Activated T-helper 17 cell treated with anti-CD3 and anti-CD28 coated beads, Interleukin-2, amount 50 U/mL, for 72 hours (primary cell): Measurements from ENCODE around the gene INPP5A. TPM values are rescaled to one million over a fixed set of nuclear protein-coding genes. Genes with fewer than 3 reads are reported as not detected.

Experiments
- ATAC-seq: fragments of 150-1000 bp; cut with Tn5 transposase; replicated peaks from 2 replicates; pipeline ENCODE4 v1.10.0; 2021; ENCODE audit warnings: mild to moderate bottlenecking, moderate library complexity
- H3K27ac Mint-ChIP-seq: one replicate; pipeline ENCODE4 v1.8.0; 2022; ENCODE audit warnings: mixed read lengths
- H3K27me3 Mint-ChIP-seq: one replicate; pipeline ENCODE4 v1.8.0; 2022; ENCODE audit warnings: mixed read lengths
- H3K36me3 Mint-ChIP-seq: one replicate; pipeline ENCODE4 v1.8.0; 2022; ENCODE audit warnings: low read depth, mild to moderate bottlenecking, mixed read lengths
- H3K4me1 Mint-ChIP-seq: one replicate; pipeline ENCODE4 v1.8.0; 2022; ENCODE audit warnings: mixed read lengths
- H3K4me3 Mint-ChIP-seq: one replicate; pipeline ENCODE4 v1.8.0; 2022; ENCODE audit warnings: mild to moderate bottlenecking, mixed read lengths
- H3K9me3 Mint-ChIP-seq: one replicate; pipeline ENCODE4 v1.8.0; 2022; ENCODE audit warnings: mixed read lengths
- total RNA-seq, 2 donors: library from RNA; stranded (reverse); gene quantifications; one replicate each; pipeline ENCODE4 v1.2.3, GENCODE V29; 2022

Gene INPP5A
- total RNA-seq, 2 donors from 2014 or later: 4.3 to 5.6 TPM

- Mint-ChIP-seq H3K27ac (no peak overlapping the region), H3K4me1 (peaks cover 17% of the 10 kb centered on the region), H3K4me3 (no peak overlapping the region), H3K27me3 (no peaks in the 10 kb centered on the region), H3K9me3 (no peaks in the 10 kb centered on the region), H3K36me3 (peaks cover 8% of the 10 kb centered on the region)
- no peak for ATAC-seq
These were observed 151.2 kb downstream of the INPP5A start for GRCh38 chr10:132688580-132689420.

- no peak overlapping the region for H3K27ac Mint-ChIP-seq
- H3K36me3 Mint-ChIP-seq: peaks cover 8% of the 10 kb centered on the region
- no peaks in the 10 kb centered on the region for H3K9me3 Mint-ChIP-seq
- peaks cover 9% of the 10 kb centered on the region for H3K4me1 Mint-ChIP-seq
- H3K27me3 Mint-ChIP-seq: no peaks in the 10 kb centered on the region
- no peak overlapping the region for H3K4me3 Mint-ChIP-seq
- ATAC-seq: no peak
These were observed 152.3 kb downstream of the INPP5A start for GRCh38 chr10:132689721-132690360.

- no peaks in the 10 kb centered on the region for H3K9me3 Mint-ChIP-seq
- no peak overlapping the region for H3K27ac Mint-ChIP-seq
- H3K4me3 Mint-ChIP-seq: no peak overlapping the region
- H3K36me3 Mint-ChIP-seq: peaks cover 8% of the 10 kb centered on the region
- ATAC-seq: no peak
- H3K27me3 Mint-ChIP-seq: no peaks in the 10 kb centered on the region
- H3K4me1 Mint-ChIP-seq: peaks cover 9% of the 10 kb centered on the region
These were observed 152.8 kb downstream of the INPP5A start for GRCh38 chr10:132690401-132690800.

- Mint-ChIP-seq H3K27ac (no peak overlapping the region), H3K9me3 (no peaks in the 10 kb centered on the region), H3K36me3 (peaks cover 8% of the 10 kb centered on the region), H3K4me3 (no peak overlapping the region), H3K27me3 (no peaks in the 10 kb centered on the region), H3K4me1 (peaks cover 9% of the 10 kb centered on the region)
- ATAC-seq: no peak
These were observed 153.4 kb downstream of the INPP5A start for GRCh38 chr10:132690821-132691610.

- no peak for ATAC-seq
- Mint-ChIP-seq H3K36me3 (peaks cover 8% of the 10 kb centered on the region), H3K4me3 (no peak overlapping the region), H3K4me1 (peaks cover 9% of the 10 kb centered on the region), H3K27ac (no peak overlapping the region), H3K27me3 (no peaks in the 10 kb centered on the region), H3K9me3 (no peaks in the 10 kb centered on the region)
These were observed 154.1 kb downstream of the INPP5A start for GRCh38 chr10:132691711-132692153.

GRCh38 chr10:132692311-132692710 is 154.7 kb downstream of the INPP5A start:
- Mint-ChIP-seq H3K27me3 (no peaks in the 10 kb centered on the region), H3K36me3 (peaks cover 12% of the 10 kb centered on the region), H3K27ac (no peak overlapping the region)

GRCh38 chr10:132693676-132694075 is 156.1 kb downstream of the INPP5A start:
- ATAC-seq: no peak
- Mint-ChIP-seq H3K9me3 (no peaks in the 10 kb centered on the region), H3K27ac (no peak overlapping the region), H3K27me3 (no peaks in the 10 kb centered on the region), H3K4me1 (peaks cover 5% of the 10 kb centered on the region), H3K4me3 (no peak overlapping the region), H3K36me3 (peaks cover 14% of the 10 kb centered on the region)

More at GRCh38 chr10:132692311-132692710, 154.7 kb downstream of the INPP5A start:
- Mint-ChIP-seq H3K4me3 (no peak overlapping the region), H3K9me3 (no peaks in the 10 kb centered on the region), H3K4me1 (peaks cover 9% of the 10 kb centered on the region)
- no peak for ATAC-seq

GRCh38 chr10:132696204-132696603 is 158.6 kb downstream of the INPP5A start:
- peaks cover 8% of the 10 kb centered on the region for H3K36me3 Mint-ChIP-seq
- H3K9me3 Mint-ChIP-seq: no peaks in the 10 kb centered on the region
- H3K27ac Mint-ChIP-seq: peak overlapping the region; percentile 20
- H3K27me3 Mint-ChIP-seq: no peaks in the 10 kb centered on the region
- no peak overlapping the region for H3K4me3 Mint-ChIP-seq
- H3K4me1 Mint-ChIP-seq: peaks cover 3% of the 10 kb centered on the region
- peak; percentile 63 for ATAC-seq

- no peak overlapping the region for H3K4me3 Mint-ChIP-seq
- H3K9me3 Mint-ChIP-seq: no peaks in the 10 kb centered on the region
- no peaks in the 10 kb centered on the region for H3K4me1 Mint-ChIP-seq
- ATAC-seq: no peak
- H3K36me3 Mint-ChIP-seq: peaks cover 6% of the 10 kb centered on the region
- H3K27me3 Mint-ChIP-seq: no peaks in the 10 kb centered on the region
- no peak overlapping the region for H3K27ac Mint-ChIP-seq
These were observed 159.4 kb downstream of the INPP5A start for GRCh38 chr10:132696728-132697577.

- H3K36me3 Mint-ChIP-seq: peaks cover 6% of the 10 kb centered on the region
- no peak for ATAC-seq
- H3K4me3 Mint-ChIP-seq: no peak overlapping the region
- H3K4me1 Mint-ChIP-seq: no peaks in the 10 kb centered on the region
- no peak overlapping the region for H3K27ac Mint-ChIP-seq
- H3K9me3 Mint-ChIP-seq: no peaks in the 10 kb centered on the region
- H3K27me3 Mint-ChIP-seq: no peaks in the 10 kb centered on the region
These were observed 160.1 kb downstream of the INPP5A start for GRCh38 chr10:132697578-132698200.

GRCh38 chr10:132698211-132698751 is 160.7 kb downstream of the INPP5A start:
- no peak overlapping the region for H3K4me3 Mint-ChIP-seq
- no peak overlapping the region for H3K27ac Mint-ChIP-seq
- no peaks in the 10 kb centered on the region for H3K4me1 Mint-ChIP-seq
- no peaks in the 10 kb centered on the region for H3K9me3 Mint-ChIP-seq
- ATAC-seq: no peak
- peaks cover 6% of the 10 kb centered on the region for H3K36me3 Mint-ChIP-seq
- H3K27me3 Mint-ChIP-seq: no peaks in the 10 kb centered on the region

GRCh38 chr10:132698761-132699391 is 161.3 kb downstream of the INPP5A start:
- no peaks in the 10 kb centered on the region for H3K4me1 Mint-ChIP-seq
- peaks cover 6% of the 10 kb centered on the region for H3K36me3 Mint-ChIP-seq
- H3K4me3 Mint-ChIP-seq: no peak overlapping the region
- H3K9me3 Mint-ChIP-seq: no peaks in the 10 kb centered on the region
- no peak for ATAC-seq
- H3K27ac Mint-ChIP-seq: no peak overlapping the region
- H3K27me3 Mint-ChIP-seq: no peaks in the 10 kb centered on the region
